Glutamatergic neuron (in vitro differentiated cells): Measurements from ENCODE around the gene LSAMP. TPM values are rescaled to one million over a fixed set of nuclear protein-coding genes. Genes with fewer than 3 reads are reported as not detected.

Experiments
- DNase-seq: peaks from one replicate; pipeline ENCODE4 v3.0.0; 2022
- H3K27ac Mint-ChIP-seq: one replicate; pipeline ENCODE4 v1.8.0; 2020; ENCODE audit warnings: mild to moderate bottlenecking, mixed read lengths, inconsistent platforms; ENCODE audit not compliant: unreplicated experiment
- H3K27me3 Mint-ChIP-seq: one replicate; pipeline ENCODE4 v1.8.0; 2020; ENCODE audit warnings: mild to moderate bottlenecking, moderate library complexity, mixed read lengths, inconsistent platforms; ENCODE audit not compliant: unreplicated experiment
- H3K36me3 Mint-ChIP-seq: one replicate; pipeline ENCODE4 v1.8.0; 2020; ENCODE audit warnings: mild to moderate bottlenecking, mixed read lengths, inconsistent platforms; ENCODE audit not compliant: unreplicated experiment
- H3K4me1 Mint-ChIP-seq: one replicate; pipeline ENCODE4 v1.8.0; 2020; ENCODE audit warnings: mild to moderate bottlenecking, low read depth, mixed read lengths, inconsistent platforms; ENCODE audit not compliant: unreplicated experiment
- H3K4me3 Mint-ChIP-seq: one replicate; pipeline ENCODE4 v1.8.0; 2020; ENCODE audit warnings: mild to moderate bottlenecking, mixed read lengths, inconsistent platforms; ENCODE audit not compliant: unreplicated experiment
- H3K9me3 Mint-ChIP-seq: one replicate; pipeline ENCODE4 v1.8.0; 2020; ENCODE audit warnings: mild to moderate bottlenecking, moderate library complexity, mixed read lengths, inconsistent platforms; ENCODE audit not compliant: unreplicated experiment
- total RNA-seq: library from RNA; stranded (reverse); fragmentation: NEBNext Ultra II Directional; extraction: Animal tissue kit (Norgen Biotek cat#: 25700); gene quantifications from one replicate; pipeline ENCODE4 v1.2.1, GENCODE V29; 2021; ENCODE audit not compliant: unreplicated experiment
- TF ChIP-seq, protein P1 (sequence below): fragments of 200-600 bp; sonication (generic); IDR thresholded peaks from one replicate; pipeline ENCODE4 v1.5.0; 2021; ENCODE audit not compliant: partially characterized antibody, unreplicated experiment

The LSAMP gene
- total RNA-seq, 1 donor from 2014 or later, result 67.1 TPM

GRCh38 chr3:115932807-115933206, 512.5 kb downstream of the LSAMP start:
- TF ChIP-seq, protein P1, sequence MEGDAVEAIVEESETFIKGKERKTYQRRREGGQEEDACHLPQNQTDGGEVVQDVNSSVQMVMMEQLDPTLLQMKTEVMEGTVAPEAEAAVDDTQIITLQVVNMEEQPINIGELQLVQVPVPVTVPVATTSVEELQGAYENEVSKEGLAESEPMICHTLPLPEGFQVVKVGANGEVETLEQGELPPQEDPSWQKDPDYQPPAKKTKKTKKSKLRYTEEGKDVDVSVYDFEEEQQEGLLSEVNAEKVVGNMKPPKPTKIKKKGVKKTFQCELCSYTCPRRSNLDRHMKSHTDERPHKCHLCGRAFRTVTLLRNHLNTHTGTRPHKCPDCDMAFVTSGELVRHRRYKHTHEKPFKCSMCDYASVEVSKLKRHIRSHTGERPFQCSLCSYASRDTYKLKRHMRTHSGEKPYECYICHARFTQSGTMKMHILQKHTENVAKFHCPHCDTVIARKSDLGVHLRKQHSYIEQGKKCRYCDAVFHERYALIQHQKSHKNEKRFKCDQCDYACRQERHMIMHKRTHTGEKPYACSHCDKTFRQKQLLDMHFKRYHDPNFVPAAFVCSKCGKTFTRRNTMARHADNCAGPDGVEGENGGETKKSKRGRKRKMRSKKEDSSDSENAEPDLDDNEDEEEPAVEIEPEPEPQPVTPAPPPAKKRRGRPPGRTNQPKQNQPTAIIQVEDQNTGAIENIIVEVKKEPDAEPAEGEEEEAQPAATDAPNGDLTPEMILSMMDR, result no peak
- DNase-seq, result no peak
- no peak overlapping the region for H3K4me3 Mint-ChIP-seq
- no peaks in the 10 kb centered on the region for H3K9me3 Mint-ChIP-seq
- H3K27ac Mint-ChIP-seq, result no peak overlapping the region
- H3K36me3 Mint-ChIP-seq, result no peaks in the 10 kb centered on the region
- H3K4me1 Mint-ChIP-seq, result peaks cover 12% of the 10 kb centered on the region
- no peaks in the 10 kb centered on the region for H3K27me3 Mint-ChIP-seq

DNA sequence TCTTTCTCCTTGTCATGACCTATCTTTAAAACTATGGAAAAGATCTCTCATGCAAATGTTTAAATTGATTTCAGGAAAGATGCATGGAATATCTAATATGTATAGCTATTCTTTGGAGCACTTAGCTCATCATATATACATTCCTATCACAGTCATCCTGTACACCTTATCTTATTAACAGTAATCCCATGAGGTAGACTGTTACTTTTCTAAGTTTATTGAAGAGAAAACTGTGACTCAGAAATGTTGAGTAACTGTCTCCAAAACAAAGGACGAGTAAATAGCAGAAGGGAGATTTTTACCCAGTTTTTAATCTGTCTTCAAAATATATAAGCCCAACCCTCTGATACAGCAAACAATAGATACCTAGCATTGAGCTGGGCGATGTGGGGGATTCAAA, 513.7 kb downstream of the LSAMP start:
- peaks cover 23% of the 10 kb centered on the region for H3K4me1 Mint-ChIP-seq
- H3K36me3 Mint-ChIP-seq, result no peaks in the 10 kb centered on the region
- H3K4me3 Mint-ChIP-seq, result no peak overlapping the region
- TF ChIP-seq, protein P1, result no peak
- DNase-seq, result no peak
- H3K27me3 Mint-ChIP-seq, result no peaks in the 10 kb centered on the region
- H3K9me3 Mint-ChIP-seq, result peaks cover 3% of the 10 kb centered on the region
- no peak overlapping the region for H3K27ac Mint-ChIP-seq

- Mint-ChIP-seq H3K27ac (no peak overlapping the region), H3K4me1 (peaks cover 26% of the 10 kb centered on the region), H3K27me3 (no peaks in the 10 kb centered on the region), H3K36me3 (no peaks in the 10 kb centered on the region), H3K9me3 (peaks cover 3% of the 10 kb centered on the region), H3K4me3 (no peak overlapping the region)
- DNase-seq, result no peak
- TF ChIP-seq, protein P1, result no peak
Observed at GRCh38 chr3:115930922-115931321, 514.4 kb downstream of the LSAMP start.

DNA sequence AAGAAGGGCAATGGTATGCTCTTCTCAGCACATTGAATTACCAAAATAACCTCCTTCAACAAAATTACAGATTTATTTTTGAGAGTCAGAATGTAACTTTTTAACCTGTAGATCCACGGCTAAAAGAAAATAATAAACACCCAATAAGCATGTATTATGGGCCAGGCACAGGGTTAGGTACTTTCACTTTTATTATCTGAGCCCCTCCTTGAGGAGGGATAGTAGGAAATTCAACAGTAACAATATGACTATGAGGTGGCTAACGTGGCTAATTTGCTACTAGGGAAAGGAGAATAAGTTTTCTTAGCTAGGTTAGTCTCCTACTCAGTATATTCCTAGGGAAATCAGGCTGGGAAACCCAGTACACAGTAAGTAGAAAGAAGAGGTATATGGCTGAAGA, 515.1 kb downstream of the LSAMP start:
- Mint-ChIP-seq H3K36me3 (no peaks in the 10 kb centered on the region), H3K27ac (no peak overlapping the region), H3K4me1 (peaks cover 25% of the 10 kb centered on the region), H3K27me3 (no peaks in the 10 kb centered on the region), H3K4me3 (no peak overlapping the region), H3K9me3 (peaks cover 3% of the 10 kb centered on the region)
- DNase-seq, result no peak
- TF ChIP-seq, protein P1, result no peak

GRCh38 chr3:115928376-115928775, 516.9 kb downstream of the LSAMP start:
- Mint-ChIP-seq H3K4me1 (peaks cover 20% of the 10 kb centered on the region), H3K9me3 (peaks cover 3% of the 10 kb centered on the region), H3K27ac (no peak overlapping the region), H3K36me3 (no peaks in the 10 kb centered on the region), H3K27me3 (peaks cover 2% of the 10 kb centered on the region), H3K4me3 (no peak overlapping the region)
- TF ChIP-seq, protein P1, result no peak
- DNase-seq, result no peak
